ENCODE data around the gene SHROOM2.

The SHROOM2 gene

DNA sequence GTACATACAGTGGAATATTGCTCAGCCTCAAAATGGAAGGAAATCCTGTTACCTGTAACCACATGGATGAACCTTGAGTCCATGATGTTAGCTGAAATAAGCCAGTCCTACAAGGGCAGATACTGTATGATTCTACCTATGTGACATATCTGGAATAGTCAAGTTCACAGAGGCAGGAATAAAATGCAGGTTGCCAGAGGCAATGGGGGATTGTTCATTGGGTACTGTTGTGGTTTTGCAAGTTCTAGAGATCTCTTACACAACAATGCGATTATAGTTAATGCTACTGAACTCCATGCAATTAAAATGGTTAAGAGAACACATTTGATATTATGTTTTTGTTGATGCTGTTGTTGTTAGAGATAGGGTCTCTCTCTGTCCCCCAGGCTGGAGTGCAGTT is 74.6 kb downstream of the SHROOM2 start:
- POLR2A ChIA-PET = no interaction called here
- CTCF ChIA-PET = no interaction called here
- DNase-seq (ENCODE audit: extremely low spot score) = no peak

DNA sequence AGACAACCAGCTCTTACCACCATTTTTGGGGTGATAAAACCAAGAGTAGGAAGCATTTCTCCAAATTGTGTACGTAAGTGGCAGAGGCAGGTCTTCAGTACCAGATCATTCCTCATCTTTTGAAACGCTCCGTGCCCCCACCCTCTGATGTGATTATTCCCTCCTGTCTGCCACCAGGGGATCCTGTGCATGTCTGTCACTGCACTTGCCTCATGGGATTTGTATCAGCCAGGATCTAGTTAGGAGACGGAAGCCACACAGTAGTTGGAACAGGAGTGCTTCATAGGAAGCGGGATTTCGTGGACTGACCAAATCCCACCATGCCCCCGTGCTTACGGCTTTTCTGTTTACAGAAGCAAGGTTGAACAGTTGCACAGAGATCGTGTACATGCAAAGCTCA is 75.5 kb downstream of the SHROOM2 start:
- TF ChIP-seq FOXK2 (IDR thresholded peaks at IDR 0.05) (no peak), ZNF384 (IDR thresholded peaks at IDR 0.05) (no peak), ARNT (IDR thresholded peaks at IDR 0.05) (no peak), SP1 (IDR thresholded peaks at IDR 0.05) (no peak), LEF1 (IDR thresholded peaks at IDR 0.05; ENCODE audit: borderline replicate concordance) (no peak), FOXA1 (IDR thresholded peaks at IDR 0.05) (no peak), CTBP1 (IDR thresholded peaks at IDR 0.05; ENCODE audit: borderline replicate concordance) (no peak), ELF4 (IDR thresholded peaks at IDR 0.05) (no peak), L3MBTL2 (conservative IDR thresholded peaks at IDR 0.05) (no peak), SUZ12 (IDR thresholded peaks at IDR 0.05) (no peak), HDGF (IDR thresholded peaks at IDR 0.05; ENCODE audit: borderline replicate concordance) (no peak), TARDBP (IDR thresholded peaks at IDR 0.05) (no peak), NFRKB (IDR thresholded peaks at IDR 0.05) (no peak), BHLHE40 (IDR thresholded peaks at IDR 0.05; ENCODE audit: borderline replicate concordance) (no peak), FOXM1 (IDR thresholded peaks at IDR 0.05; ENCODE audit: borderline replicate concordance) (no peak)
- TF ChIP-seq, protein P1, sequence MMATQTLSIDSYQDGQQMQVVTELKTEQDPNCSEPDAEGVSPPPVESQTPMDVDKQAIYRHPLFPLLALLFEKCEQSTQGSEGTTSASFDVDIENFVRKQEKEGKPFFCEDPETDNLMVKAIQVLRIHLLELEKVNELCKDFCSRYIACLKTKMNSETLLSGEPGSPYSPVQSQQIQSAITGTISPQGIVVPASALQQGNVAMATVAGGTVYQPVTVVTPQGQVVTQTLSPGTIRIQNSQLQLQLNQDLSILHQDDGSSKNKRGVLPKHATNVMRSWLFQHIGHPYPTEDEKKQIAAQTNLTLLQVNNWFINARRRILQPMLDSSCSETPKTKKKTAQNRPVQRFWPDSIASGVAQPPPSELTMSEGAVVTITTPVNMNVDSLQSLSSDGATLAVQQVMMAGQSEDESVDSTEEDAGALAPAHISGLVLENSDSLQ (IDR thresholded peaks at IDR 0.05) = no peak
- no peak for DNase-seq (ENCODE audit: extremely low spot score)
- POLR2A ChIA-PET = no interaction called here
- CTCF ChIA-PET = no interaction called here

More for the DNA sequence above, 74.6 kb downstream of the SHROOM2 start:
- no peak for TF ChIP-seq HDGF (IDR thresholded peaks at IDR 0.05; ENCODE audit: borderline replicate concordance)
- no peak for TF ChIP-seq ARNT (IDR thresholded peaks at IDR 0.05)
- no peak for TF ChIP-seq ELF4 (IDR thresholded peaks at IDR 0.05)
- no peak for TF ChIP-seq L3MBTL2 (conservative IDR thresholded peaks at IDR 0.05)
- no peak for TF ChIP-seq BHLHE40 (IDR thresholded peaks at IDR 0.05; ENCODE audit: borderline replicate concordance)

DNA sequence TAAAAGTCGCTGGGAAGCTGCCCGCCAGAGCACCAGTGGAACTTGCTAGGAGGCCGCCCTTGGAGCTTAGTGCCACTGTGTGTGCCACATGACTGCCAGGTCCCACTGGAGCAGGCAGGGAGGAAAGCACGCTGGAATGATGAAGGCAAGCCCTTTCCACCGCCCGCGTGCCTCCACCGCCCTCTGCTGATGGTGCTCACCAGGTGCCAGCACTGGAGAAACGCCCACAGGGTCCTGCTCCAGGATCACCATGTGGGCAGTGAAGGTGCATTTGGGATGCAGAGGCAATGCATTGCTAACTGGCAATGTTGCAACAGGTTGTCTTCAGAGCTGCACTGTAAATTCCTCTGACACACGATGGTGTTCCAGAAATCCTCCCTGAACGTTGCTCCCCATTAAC is 76.3 kb downstream of the SHROOM2 start:
- no peak for DNase-seq (ENCODE audit: extremely low spot score)
- ChIA-PET CTCF (interaction anchor here (0.6 kb wide), 1 partner anchor 811 kb away, joined by 4 read pairs; no protein-coding TSS in a partner anchor), POLR2A (no interaction called here)
- no peak for TF ChIP-seq L3MBTL2 (conservative IDR thresholded peaks at IDR 0.05)
- TF ChIP-seq FOXM1 (IDR thresholded peaks at IDR 0.05; ENCODE audit: borderline replicate concordance) = no peak
- no peak for TF ChIP-seq BHLHE40 (IDR thresholded peaks at IDR 0.05; ENCODE audit: borderline replicate concordance)
- TF ChIP-seq ARNT (IDR thresholded peaks at IDR 0.05) = no peak
- TF ChIP-seq FOXK2 (IDR thresholded peaks at IDR 0.05) = no peak
- TF ChIP-seq LEF1 (IDR thresholded peaks at IDR 0.05; ENCODE audit: borderline replicate concordance) = no peak
- TF ChIP-seq HDGF (IDR thresholded peaks at IDR 0.05; ENCODE audit: borderline replicate concordance) = no peak
- TF ChIP-seq TARDBP (IDR thresholded peaks at IDR 0.05) = no peak
- TF ChIP-seq CTBP1 (IDR thresholded peaks at IDR 0.05; ENCODE audit: borderline replicate concordance) = no peak
- TF ChIP-seq ELF4 (IDR thresholded peaks at IDR 0.05) = no peak
- TF ChIP-seq ZNF384 (IDR thresholded peaks at IDR 0.05) = no peak
- TF ChIP-seq SP1 (IDR thresholded peaks at IDR 0.05) = no peak
- no peak for TF ChIP-seq NFRKB (IDR thresholded peaks at IDR 0.05)
- no peak for TF ChIP-seq FOXA1 (IDR thresholded peaks at IDR 0.05)
- no peak for TF ChIP-seq SUZ12 (IDR thresholded peaks at IDR 0.05)
- TF ChIP-seq, protein P1 (IDR thresholded peaks at IDR 0.05) = no peak

DNA sequence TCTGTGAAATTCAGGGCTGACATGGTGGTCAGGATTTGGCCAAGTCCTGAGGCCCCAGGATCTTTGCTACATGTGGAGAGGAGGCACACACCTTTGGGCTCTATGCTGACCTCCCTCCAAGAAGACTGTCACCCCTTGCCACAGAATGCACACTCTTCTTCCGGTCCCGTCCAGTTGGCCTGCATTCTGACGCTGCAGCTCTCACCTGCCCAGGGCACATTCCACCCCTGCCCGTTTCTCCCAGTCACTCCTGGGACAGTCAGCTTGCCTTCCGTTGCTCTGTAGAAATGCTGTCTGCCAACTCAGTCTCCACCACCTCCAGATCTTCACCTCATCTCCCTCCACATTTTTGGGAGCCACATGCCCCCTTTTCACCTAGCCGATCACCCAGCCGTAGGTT is 76.7 kb downstream of the SHROOM2 start:
- ChIA-PET POLR2A (no interaction called here), CTCF (interaction anchor here (0.6 kb wide), 1 partner anchor 812 kb away, joined by 4 read pairs; no protein-coding TSS in a partner anchor)
- DNase-seq (ENCODE audit: extremely low spot score) = no peak
- no peak for TF ChIP-seq ELF4 (IDR thresholded peaks at IDR 0.05)
- TF ChIP-seq L3MBTL2 (conservative IDR thresholded peaks at IDR 0.05) = no peak
- no peak for TF ChIP-seq FOXK2 (IDR thresholded peaks at IDR 0.05)
- no peak for TF ChIP-seq ZNF384 (IDR thresholded peaks at IDR 0.05)
- TF ChIP-seq CTBP1 (IDR thresholded peaks at IDR 0.05; ENCODE audit: borderline replicate concordance) = no peak
- TF ChIP-seq SP1 (IDR thresholded peaks at IDR 0.05) = no peak
- no peak for TF ChIP-seq TARDBP (IDR thresholded peaks at IDR 0.05)
- no peak for TF ChIP-seq BHLHE40 (IDR thresholded peaks at IDR 0.05; ENCODE audit: borderline replicate concordance)
- TF ChIP-seq SUZ12 (IDR thresholded peaks at IDR 0.05) = no peak
- TF ChIP-seq, protein P1 (IDR thresholded peaks at IDR 0.05) = no peak
- TF ChIP-seq FOXM1 (IDR thresholded peaks at IDR 0.05; ENCODE audit: borderline replicate concordance) = no peak
- TF ChIP-seq FOXA1 (IDR thresholded peaks at IDR 0.05) = no peak
- TF ChIP-seq NFRKB (IDR thresholded peaks at IDR 0.05) = no peak

DNA sequence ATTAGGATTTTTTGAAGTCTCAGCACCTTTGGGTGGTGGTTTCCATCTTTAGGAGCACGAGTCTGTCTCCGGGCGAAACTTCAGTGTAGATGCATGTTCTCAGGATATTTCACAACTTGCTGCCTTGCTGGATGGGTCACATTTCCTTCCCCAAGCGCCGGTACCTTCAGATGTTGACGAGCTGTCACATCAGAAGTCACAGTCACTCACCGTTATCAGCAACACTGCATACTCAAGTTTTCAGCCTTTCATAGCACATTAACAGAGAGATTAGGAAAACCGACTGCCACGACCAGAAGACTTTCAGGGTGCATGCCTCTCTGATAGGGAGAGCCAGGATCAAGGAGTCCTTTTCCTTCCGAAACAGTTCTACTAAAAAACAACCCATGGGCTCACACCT is 77.8 kb downstream of the SHROOM2 start:
- ChIA-PET POLR2A (no interaction called here), CTCF (no interaction called here)
- TF ChIP-seq ELF4 (IDR thresholded peaks at IDR 0.05) (no peak), FOXK2 (IDR thresholded peaks at IDR 0.05) (no peak)
- DNase-seq (ENCODE audit: extremely low spot score) = no peak

DNA sequence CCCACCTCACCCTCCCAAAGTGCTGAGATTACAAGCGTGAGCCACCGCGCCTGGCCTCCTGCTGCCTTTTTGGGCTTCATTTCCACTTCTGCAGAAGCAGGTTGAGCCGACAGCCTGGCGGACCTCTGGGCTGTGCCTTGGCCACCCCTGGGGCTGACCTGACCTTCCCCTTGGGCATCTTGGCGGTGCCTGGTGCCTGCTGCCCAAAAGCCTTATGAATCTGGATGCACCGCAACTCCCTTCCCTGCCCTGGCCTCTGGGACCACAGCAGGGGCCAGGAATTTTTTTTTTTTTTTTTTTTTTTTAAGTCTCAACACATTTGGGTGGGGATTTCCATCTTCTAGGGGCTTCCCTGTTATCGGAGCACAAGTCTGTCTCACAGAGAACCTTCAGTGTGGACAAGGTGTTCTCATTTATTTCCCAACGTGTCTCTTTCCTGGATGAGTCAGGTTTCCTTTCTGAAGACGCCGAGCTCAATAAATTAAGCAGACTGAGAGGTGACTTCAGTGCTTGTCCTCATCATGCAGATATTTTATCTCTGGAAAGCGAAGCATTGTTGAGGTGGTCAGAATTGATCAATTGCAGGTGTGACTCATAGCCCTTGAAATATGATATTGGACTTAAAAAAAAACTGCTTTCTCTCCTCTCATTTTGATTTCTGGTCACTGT is 79.7 kb downstream of the SHROOM2 start:
- no peak for DNase-seq (ENCODE audit: extremely low spot score)
- no peak for TF ChIP-seq ELF4 (IDR thresholded peaks at IDR 0.05)
- no peak for TF ChIP-seq HDGF (IDR thresholded peaks at IDR 0.05; ENCODE audit: borderline replicate concordance)
- no peak for TF ChIP-seq ZNF384 (IDR thresholded peaks at IDR 0.05)
- no peak for TF ChIP-seq FOXK2 (IDR thresholded peaks at IDR 0.05)
- TF ChIP-seq NFRKB (IDR thresholded peaks at IDR 0.05) = no peak
- no peak for TF ChIP-seq SP1 (IDR thresholded peaks at IDR 0.05)
- TF ChIP-seq, protein P1 (IDR thresholded peaks at IDR 0.05) = no peak
- no peak for TF ChIP-seq ARNT (IDR thresholded peaks at IDR 0.05)
- no peak for TF ChIP-seq LEF1 (IDR thresholded peaks at IDR 0.05; ENCODE audit: borderline replicate concordance)
- TF ChIP-seq BHLHE40 (IDR thresholded peaks at IDR 0.05; ENCODE audit: borderline replicate concordance) = no peak
- ChIA-PET POLR2A (no interaction called here), CTCF (no interaction called here)
